ENCODE measurements around the gene PI4KA.

PI4KA gene

GRCh38 chr22:20865331-20865730 is 6.7 kb upstream of the PI4KA start:
- DNase-seq (ENCODE audit: low read depth), result no peak
- H3K4me3 ChIP-seq (ENCODE audit: low read length), result no peak overlapping the region
- TF ChIP-seq CTCF (conservative IDR thresholded peaks at IDR 0.05; ENCODE audit: low read length), result no peak

DNA sequence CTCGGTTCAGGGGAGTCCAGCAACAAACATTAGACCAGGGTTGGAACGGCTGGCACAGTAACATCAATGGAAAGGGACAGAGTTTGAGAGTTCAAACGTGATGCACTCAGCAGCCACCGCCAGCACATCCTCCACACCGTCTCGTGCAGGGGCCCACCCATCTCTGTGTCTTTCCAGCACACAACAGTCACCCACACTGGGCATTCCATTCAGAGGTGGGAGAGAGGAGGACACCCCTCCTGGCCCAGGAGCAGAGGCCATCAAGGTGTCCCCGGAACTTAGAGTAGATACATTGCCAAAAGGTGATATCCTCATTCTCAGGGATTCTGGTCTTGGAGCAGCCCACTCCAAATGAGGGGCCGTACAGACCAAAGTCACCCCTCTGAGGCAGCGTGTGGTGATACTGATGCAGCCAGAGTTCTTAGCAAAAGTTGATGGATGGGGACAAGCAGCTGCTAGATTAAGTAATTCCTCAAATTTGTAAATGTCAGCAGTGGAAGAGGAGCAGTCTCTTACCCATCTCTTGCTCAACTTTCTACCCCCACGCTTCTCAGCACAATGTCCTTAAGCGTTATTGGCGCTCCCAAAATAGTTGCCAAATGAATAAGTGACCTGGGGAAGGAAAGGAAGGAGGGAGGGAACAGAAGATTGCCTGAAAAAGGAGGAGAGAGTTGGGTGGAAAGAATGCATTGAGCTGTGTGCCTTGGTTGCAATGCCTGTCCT is 5.7 kb upstream of the PI4KA start:
- TF ChIP-seq CTCF (conservative IDR thresholded peaks at IDR 0.05; ENCODE audit: low read length), result no peak
- H3K4me3 ChIP-seq (ENCODE audit: low read length), result no peak overlapping the region
- no peak for DNase-seq (ENCODE audit: low read depth)

- TF ChIP-seq CTCF (conservative IDR thresholded peaks at IDR 0.05; ENCODE audit: low read length), result no peak
- DNase-seq (ENCODE audit: low read depth), result no peak
- H3K4me3 ChIP-seq (ENCODE audit: low read length), result no peak overlapping the region
Measured at GRCh38 chr22:20863366-20863765, 4.8 kb upstream of the PI4KA start.

DNA sequence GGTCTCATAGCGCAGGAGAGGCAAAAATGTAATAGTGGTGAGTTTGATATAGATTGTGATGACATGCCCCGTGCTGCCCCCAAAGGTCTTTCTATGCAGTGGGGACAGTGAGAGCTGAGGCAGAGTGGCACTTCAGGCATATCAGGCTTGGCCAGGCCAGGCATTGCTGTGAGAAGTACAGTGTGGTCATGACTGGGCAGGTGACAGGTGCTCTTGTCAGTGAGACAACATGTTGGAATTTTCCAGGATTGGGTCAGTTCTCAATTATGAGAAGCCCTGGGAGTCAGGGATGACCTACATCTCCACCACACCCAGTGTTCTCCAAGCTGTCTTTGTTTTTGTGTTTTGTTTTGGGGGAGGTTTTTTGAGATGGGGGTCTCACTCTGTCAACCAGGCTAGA is 3.9 kb upstream of the PI4KA start:
- no peak for TF ChIP-seq CTCF (conservative IDR thresholded peaks at IDR 0.05; ENCODE audit: low read length)
- no peak overlapping the region for H3K4me3 ChIP-seq (ENCODE audit: low read length)
- no peak for DNase-seq (ENCODE audit: low read depth)

- no peak for DNase-seq (ENCODE audit: low read depth)
- TF ChIP-seq CTCF (conservative IDR thresholded peaks at IDR 0.05; ENCODE audit: low read length), result no peak
- H3K4me3 ChIP-seq (ENCODE audit: low read length), result peak overlapping the region; percentile 85
Measured at GRCh38 chr22:20859615-20860014, 1.0 kb upstream of the PI4KA start.

DNA sequence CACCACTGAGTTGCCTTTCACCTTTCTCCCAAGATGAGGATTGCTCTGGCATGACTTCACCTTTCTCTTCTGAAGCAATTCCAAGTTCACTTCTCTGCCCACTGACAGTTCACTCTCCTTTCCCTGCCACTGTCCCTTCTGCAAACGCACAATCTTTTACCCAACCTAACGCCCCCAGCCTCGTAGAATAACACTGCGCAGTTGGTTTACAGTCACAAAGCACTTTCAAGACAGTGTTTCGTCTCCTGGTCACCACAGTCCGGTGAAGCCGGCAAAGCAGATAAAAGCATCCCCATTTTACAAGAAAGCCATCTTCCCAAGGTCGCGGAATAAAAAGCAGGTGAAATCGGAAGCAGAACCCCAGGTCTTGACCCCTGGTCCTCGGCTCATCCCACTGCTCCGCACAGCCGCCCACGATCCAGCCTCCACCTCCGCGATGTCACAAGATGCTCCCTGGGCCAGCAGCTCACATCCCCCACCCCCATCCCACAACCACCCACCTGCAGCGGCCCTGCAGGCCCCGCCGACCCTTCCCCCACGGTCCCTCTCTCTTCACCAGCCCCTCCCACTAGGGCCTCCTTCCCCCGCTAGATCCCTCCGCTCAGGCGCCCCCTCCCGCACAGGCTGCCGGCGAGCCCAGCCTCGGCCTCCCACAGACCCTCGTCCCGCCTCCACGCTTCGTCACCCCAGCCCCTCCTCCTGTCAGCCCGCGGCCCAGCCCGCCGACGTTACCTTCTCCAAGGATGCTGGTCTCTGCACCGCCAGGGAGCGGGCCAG is 585 bp downstream of the PI4KA start:
- DNase-seq (ENCODE audit: low read depth), result peak; percentile 76
- H3K4me3 ChIP-seq (ENCODE audit: low read length), result peak overlapping the region; percentile 89
- TF ChIP-seq CTCF (conservative IDR thresholded peaks at IDR 0.05; ENCODE audit: low read length), result no peak

GRCh38 chr22:20857247-20857643 is 1.4 kb downstream of the PI4KA start:
- DNase-seq (ENCODE audit: low read depth), result no peak
- TF ChIP-seq CTCF (conservative IDR thresholded peaks at IDR 0.05; ENCODE audit: low read length), result no peak
- peak overlapping the region; percentile 89 for H3K4me3 ChIP-seq (ENCODE audit: low read length)

Data from AG10803 (cell line).